ENCODE results near the gene HSD11B2.
A peak's percentile ranks its signal among the peaks of the same experiment; 100 is the strongest.

The HSD11B2 gene

GRCh38 chr16:67430977-67431774 lies at the start of gene HSD11B2:
Gene HSD11B2 (plus strand): TSS chr16:67431121. CDS start chr16:67431249, 128 bp downstream.
- peak; percentile 65 for DNase-seq (ENCODE audit: low spot score)

DNA sequence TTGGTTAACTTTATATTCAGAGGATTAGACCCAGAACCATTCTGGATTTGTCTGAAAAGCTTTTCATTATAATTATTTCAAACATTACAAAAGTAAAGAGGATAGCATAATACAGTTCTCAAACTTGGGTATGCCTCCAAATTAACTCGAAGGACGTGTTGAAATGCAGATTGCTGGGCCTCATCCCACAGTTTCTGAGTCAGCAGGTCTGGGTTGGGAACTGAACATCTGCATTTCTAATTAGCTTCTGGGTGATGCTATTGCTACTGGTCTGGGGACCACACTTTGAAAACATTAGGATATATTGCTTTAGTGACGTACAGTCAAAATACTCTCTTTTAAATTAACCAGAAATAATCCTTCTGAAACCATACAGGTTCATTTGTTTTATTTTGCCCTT lies 47.6 kb upstream of the HSD11B2 start:
- DNase-seq (ENCODE audit: low spot score), result no peak

DNA sequence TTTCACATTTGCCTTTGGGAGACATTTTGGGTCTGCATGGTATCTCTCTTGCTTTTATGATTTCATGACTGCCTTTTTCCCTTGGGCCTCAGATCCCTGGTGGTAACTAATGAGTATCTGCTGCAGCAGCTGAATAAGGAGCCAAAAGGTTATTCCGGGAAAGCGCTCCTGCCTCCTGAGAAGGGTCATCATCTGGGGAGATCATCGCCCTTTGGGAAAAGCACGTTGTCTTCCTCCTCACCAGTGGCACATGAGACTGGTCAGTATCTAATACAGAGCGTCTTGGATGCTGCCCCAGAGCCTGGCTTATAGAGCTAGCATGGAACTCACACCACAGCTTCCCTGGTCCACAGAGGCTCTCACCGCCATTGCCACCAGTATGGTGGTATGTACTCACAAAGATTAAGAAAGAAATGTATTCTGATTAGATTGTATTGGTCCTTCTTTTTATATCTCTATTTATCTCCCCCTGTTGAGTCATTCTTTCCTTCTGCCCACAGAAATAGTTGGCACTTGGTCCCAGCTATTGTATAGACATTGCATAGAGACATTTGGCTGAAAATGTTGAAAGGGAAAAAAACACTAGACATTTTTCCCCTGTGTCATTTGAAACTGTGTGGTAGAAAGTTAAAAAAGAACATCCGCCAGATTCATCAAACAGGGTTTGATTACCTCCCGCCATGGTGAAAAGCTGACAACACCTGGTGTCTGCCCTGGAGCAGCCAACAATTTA lies 46.0 kb upstream of the HSD11B2 start:
- no peak for DNase-seq (ENCODE audit: low spot score)

DNA sequence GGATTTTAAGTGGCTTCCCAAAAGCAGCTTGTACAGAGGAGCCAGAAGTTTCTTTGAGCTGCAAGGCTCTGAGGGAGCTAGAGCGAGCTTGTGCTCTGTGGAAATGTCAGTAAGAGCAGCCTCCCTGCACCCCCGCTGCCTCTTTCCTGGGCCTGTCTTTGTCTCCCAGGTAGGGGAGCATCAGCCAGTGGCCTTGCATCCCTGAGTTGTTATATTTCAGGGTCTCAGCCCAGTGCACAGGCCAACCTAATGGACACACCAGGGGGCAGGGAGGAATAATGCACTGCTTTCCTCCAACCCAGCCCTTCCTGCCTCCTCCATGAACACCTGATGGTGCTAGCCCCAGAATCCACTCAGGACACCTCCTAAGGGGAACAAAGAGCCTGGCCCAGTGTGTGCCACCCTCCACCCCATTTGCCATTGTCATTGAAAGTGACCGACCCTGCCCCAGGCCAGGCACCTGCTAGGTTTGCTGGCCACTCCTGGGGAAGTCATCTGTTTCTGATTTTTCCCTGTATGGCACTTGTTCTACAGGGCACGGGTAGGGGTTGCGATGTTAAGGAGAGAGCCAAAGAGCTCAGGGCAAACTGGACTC lies 44.0 kb upstream of the HSD11B2 start:
- DNase-seq (ENCODE audit: low spot score), result no peak

DNA sequence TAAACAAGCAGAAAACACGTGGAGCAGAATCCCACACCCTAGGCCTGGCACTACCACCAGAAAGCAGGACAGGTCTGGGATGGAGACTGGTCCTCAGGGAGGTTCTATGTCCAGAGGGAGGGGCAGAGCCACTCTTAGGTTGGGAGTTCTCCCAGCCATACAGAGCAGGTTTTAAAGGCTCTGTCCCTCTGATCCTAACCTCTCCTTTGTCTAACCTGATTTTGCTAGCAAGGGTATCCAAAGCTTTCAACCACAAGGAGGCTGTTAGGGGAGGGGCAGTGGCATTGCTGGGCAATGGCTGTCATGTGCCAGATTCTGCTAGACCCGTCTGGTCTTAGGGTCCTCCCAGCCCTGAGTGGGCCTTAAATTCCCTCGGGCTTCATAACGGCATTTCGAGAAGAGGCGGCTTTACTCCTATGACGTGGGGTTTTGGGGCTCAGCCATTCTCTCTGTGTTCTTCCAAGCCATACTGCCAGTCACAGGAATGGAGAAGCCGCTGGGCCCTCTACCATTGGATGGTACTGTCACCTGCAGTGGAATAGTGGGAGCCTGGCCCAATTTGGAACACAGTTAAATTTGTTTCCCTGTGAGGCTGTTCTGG lies 43.3 kb upstream of the HSD11B2 start:
- DNase-seq (ENCODE audit: low spot score), result no peak

GRCh38 chr16:67388191-67388590 lies 42.7 kb upstream of the HSD11B2 start:
- DNase-seq (ENCODE audit: low spot score), result no peak

DNA sequence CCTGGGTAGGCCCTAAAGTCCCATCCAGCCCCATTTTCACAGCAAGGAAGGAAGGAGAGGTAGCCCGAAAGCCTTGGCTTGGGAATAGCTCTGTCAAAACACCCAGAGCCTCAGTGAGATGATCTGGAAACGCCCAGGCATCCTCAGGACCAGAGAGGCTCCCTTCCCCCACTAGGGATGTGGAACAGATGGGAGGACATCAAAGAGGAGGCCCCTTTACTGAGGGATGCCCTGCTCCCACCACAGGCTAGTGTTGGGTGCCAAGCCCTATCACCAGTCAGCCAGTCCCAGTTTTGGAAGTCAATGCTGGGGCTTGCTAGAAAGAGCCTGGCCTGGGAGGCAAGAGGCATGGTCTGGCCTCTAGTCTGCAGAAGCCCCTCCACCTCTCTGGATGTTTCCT lies 42.3 kb upstream of the HSD11B2 start:
- no peak for DNase-seq (ENCODE audit: low spot score)

DNA sequence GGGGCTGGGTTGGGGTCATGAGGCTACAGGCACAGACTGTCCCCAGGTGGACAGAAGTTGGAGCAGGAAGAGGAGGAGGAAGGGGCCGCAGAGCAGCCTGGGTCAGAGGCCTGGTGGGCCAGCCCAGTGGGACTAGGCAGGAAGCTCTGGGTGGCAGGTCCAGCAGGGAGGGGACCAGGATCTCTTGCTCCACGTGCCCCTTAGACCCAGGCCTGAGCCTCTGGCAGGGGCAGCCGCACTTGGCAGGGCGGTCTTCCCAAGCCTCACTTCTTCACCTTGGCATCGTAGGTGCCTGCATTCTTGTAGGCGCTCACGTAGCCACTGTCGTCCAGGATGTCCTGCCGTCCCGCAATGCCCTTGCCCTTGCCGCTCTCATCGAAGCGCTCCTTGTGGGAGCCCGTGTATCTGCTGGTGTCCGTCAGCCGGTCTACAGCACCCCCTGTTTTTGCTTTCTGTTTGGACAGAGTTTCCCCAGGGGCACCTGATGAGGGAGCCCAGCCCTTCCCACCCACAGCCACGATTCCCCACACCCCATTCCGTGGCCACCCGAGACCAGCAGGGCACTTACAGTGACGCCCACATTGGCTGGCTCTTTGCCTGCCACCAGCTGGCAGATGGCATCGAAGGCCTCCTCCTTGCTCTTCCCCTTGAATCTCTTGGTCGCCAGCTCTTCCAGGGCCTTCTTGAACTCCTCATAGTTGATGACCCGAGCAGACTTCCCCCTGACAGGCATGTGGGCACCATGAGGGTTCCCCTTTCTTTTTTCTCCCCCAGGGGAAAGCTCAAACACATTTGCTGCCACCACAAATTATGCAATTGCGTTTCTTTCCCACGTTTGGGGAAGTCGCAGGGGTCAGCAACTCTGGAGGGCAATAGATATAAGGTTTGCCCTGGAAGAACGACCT lies 40.8 kb upstream of the HSD11B2 start:
- peak; percentile 78 for DNase-seq (ENCODE audit: low spot score)

GRCh38 chr16:67390816-67391423 lies 40.0 kb upstream of the HSD11B2 start:
- no peak for DNase-seq (ENCODE audit: low spot score)

DNA sequence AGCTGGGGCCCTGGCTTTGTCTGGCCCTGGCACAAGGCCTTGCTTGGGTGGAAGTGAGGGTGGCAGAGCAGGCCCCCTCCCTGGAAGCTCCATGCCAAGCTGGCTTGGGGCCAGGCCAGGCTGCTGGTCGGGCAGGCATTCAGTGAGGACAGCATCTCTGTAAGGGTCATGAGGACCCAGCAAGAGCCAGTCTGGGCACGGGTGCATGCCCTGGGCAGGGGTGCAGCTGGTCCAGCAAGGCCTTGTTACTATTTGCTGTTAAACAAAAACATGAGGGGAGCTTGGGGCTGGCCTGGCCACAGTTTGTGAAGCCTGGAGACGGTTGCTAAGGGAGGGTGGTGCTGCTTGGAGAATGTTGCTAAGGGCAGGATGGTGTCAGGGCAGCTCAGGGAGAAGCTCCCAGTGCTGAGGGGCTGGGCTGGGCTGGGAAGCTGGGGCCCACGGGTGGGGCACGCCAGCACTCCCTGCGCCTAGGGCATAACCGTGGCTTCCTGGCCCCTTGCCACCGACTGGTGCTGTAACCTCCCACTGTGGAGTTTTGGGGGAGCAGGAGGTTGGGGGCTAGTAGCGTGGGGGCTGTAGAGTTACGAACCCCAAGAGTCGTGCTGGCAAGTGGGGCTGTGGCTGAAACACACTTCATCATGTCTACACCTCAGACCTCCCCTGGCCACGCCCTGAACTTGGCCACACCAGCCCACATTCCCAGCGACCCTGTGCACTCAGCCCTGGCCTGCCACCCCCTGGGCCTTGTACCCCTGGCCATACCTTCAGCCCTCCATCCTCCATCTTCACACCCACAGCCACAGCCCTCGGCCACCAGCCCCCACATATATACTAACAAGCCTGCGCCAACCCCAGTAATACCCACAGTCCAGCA lies 39.3 kb upstream of the HSD11B2 start:
- peak; percentile 99 for DNase-seq (ENCODE audit: low spot score)

DNA sequence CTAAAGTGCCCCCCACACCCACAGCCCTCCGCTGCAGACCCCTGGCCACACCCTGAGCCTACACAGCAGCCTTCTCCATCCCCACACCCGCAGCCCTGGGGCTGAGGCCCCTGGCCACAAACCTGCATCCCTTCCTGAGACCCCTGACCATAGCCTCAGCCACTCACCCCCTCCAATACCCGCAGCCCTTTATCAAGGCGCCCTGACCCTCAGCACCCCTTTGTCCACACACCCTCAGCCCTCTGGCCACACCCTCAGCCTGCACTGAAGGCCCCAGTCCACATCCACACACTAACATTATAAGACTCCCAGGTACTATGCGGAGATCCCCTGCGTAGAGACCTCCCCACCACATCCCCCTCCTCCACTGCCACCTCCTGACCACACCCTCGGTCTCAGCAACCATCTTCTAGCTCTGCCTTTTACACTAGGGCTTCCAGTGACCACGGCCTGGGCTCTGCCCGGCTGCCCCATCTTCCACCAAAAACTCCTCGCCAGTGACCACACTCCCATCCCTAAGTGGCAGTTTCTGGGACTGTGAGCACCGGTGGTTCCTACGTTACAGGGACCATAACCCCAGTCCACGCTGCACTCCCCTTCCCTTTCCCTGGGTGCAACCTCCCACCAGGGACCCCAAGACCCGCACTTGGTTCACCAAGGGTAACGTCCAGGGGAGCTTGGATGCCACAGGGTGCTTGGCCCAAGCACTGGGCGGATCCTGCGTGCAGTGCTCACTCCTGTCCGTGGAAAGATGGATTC lies 38.4 kb upstream of the HSD11B2 start:
- DNase-seq (ENCODE audit: low spot score), result no peak

DNA sequence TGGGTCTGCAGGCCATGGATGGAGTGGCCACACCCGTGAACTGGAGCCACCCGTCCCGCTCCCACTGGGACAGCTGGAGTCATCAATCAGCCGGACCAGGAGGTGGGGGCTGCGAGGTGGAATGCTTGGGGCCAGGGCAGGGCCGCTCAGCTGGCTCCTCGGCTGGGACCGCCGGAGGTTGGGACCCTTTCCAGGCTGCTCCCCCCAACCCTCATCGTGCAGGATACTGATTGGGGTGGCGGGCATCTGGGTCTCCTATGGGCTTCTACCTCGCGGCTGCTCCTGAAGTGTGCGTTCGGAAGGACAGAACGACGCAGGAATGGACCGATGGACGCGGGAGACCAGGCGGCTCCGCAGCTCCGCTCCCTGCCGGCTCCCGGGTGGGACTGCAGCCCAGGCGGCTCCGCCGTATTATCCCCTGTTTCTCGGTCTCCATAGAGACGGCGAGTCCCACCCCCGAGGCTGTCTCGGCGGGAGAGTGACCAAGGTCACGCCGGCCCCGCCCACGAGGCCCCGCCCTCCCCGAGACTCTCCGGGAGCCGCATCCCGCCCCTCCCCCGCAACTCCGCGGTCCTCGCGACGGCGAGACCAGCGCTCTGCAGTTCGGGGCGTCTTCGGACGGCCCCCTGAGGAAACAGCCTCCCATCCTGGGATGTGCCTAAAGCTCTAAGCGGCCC lies 37.7 kb upstream of the HSD11B2 start, which contains the start of gene TPPP3:
TPPP3 (minus strand) TSS at position 388 of the 677 bp plus-strand sequence. CDS start 2,387 bp downstream, outside the sequence.
- peak; percentile 89 for DNase-seq (ENCODE audit: low spot score)

DNA sequence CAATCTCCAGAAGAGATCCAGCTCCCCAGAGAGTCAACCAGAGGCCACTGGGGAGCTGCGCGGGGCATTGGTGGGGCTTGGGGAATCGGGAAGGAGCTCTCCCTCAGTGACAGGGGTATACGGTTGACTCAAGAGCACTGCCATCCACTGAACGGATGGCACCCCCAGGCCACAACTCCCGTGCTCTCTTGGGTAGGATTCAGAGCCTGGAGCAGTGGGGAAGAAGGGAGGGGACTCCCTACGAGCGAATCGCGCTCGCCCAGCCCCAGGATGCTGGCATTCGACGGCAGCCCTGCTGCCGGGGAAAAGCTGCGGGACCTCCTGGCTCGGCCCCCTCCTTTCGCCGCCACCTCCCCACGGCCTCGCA lies 37.1 kb upstream of the HSD11B2 start:
- DNase-seq (ENCODE audit: low spot score), result no peak

GRCh38 chr16:67394155-67395104 lies 36.5 kb upstream of the HSD11B2 start:
- no peak for DNase-seq (ENCODE audit: low spot score)

GRCh38 chr16:67395105-67395457 lies 35.8 kb upstream of the HSD11B2 start:
- no peak for DNase-seq (ENCODE audit: low spot score)

DNA sequence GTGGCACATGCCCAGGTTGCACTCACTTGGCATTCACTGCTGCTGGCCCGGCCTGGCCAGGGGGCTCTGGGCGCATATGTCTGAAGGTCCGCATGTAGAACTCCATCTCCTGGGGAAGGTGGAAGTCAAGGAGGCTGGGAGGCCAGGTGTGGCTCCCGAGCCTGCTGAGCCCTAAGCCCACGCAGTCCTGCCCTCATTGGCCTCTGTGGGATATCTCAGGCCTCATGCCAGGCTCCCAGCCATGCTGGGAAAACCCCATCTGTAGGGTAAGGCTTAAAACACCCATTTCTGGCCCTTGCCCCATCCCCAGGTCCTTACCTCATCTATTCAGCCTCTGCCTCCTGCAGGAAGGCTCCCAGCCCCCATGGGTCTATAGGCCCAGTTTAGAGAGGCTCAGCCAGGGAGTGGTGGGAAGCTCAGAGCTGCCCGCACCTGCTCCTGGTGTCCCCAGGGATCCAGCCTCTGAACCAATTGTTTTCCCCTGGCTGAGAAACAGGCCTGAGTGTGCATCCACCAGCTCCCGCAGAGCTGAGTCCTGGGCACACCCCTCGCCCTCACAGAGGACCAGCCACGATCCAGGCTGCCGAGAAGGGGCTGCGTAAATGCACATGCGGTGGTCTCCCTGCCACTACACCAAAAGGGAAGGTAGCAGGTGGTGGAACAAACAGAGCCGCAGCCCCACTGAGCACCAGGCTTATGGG lies 35.3 kb upstream of the HSD11B2 start:
- no peak for DNase-seq (ENCODE audit: low spot score)
